8988T (cell line): ENCODE measurements around the gene CCDC177.
A peak's percentile ranks its signal among the peaks of the same experiment; 100 is the strongest.
"Not testable (repeated sequence)": the region's sequence is repeated elsewhere in the genome, so short reads cannot be mapped to it uniquely, and the experiment has no call there.

Source experiments
- DNase-seq: peaks from one replicate; pipeline ENCODE4 v3.0.0; 2011

CCDC177 gene

GRCh38 chr14:69599431-69599830, 24.8 kb upstream of the CCDC177 start:
- not testable (repeated sequence) for DNase-seq

- no peak for DNase-seq
Measured at GRCh38 chr14:69595336-69595735, 20.7 kb upstream of the CCDC177 start.

GRCh38 chr14:69594846-69595245, 20.2 kb upstream of the CCDC177 start:
- no peak for DNase-seq

- DNase-seq = no peak
Measured at GRCh38 chr14:69593018-69593677, 18.5 kb upstream of the CCDC177 start.

- DNase-seq = no peak
Measured at GRCh38 chr14:69591317-69591716, 16.6 kb upstream of the CCDC177 start.

GRCh38 chr14:69587389-69587788, 12.7 kb upstream of the CCDC177 start:
- no peak for DNase-seq

GRCh38 chr14:69586404-69586803, 11.7 kb upstream of the CCDC177 start:
- no peak for DNase-seq

- no peak for DNase-seq
Measured at GRCh38 chr14:69584389-69584788, 9.7 kb upstream of the CCDC177 start.

- DNase-seq = no peak
Measured at GRCh38 chr14:69582829-69583228, 8.2 kb upstream of the CCDC177 start.

- no peak for DNase-seq
Measured at GRCh38 chr14:69582212-69582611, 7.5 kb upstream of the CCDC177 start.

- no peak for DNase-seq
Measured at GRCh38 chr14:69581316-69581935, 6.8 kb upstream of the CCDC177 start.

GRCh38 chr14:69580009-69580577, 5.4 kb upstream of the CCDC177 start:
- DNase-seq = peak; percentile 45

- DNase-seq = no peak
Measured at GRCh38 chr14:69579476-69579875, 4.8 kb upstream of the CCDC177 start.

- no peak for DNase-seq
Measured at GRCh38 chr14:69574954-69575295, 254 bp upstream of the CCDC177 start.

- DNase-seq = peak; percentile 55
Measured at GRCh38 chr14:69573831-69574262, 824 bp downstream of the CCDC177 start.

GRCh38 chr14:69573205-69573830, 1.4 kb downstream of the CCDC177 start:
- DNase-seq = no peak

GRCh38 chr14:69572841-69573135, 1.9 kb downstream of the CCDC177 start:
- no peak for DNase-seq

GRCh38 chr14:69572030-69572840, 2.4 kb downstream of the CCDC177 start:
- peak; percentile 40 for DNase-seq

GRCh38 chr14:69571449-69572029, 3.1 kb downstream of the CCDC177 start:
- DNase-seq = no peak

GRCh38 chr14:69570836-69571330, 3.8 kb downstream of the CCDC177 start:
- no peak for DNase-seq

- DNase-seq = no peak
Measured at GRCh38 chr14:69569859-69570258, 4.8 kb downstream of the CCDC177 start.

- DNase-seq = no peak
Measured at GRCh38 chr14:69567563-69567962, 7.1 kb downstream of the CCDC177 start.

- no peak for DNase-seq
Measured at GRCh38 chr14:69561893-69562292, 12.8 kb downstream of the CCDC177 start.
